PC-3 (cell line): ENCODE data around the gene GPR50. TPM values are rescaled to one million over a fixed set of nuclear protein-coding genes. Genes with fewer than 3 reads are reported as not detected.

Experiments used
- ATAC-seq: fragments of 200-7000 bp; cut with Tn5 transposase; 2 replicates; pipeline ENCODE4 v1.9.1; 2020; ENCODE audit warnings: mild to moderate bottlenecking, moderate library complexity
- BruUV-seq: library from RNA; stranded (reverse); fragments of 400-500 nt; replicated peaks from 2 replicates; lab custom pipeline; 2021; lab: Mats Ljungman, UMichigan
- CTCF ChIA-PET: fragments of 300-600 bp; sonication (Branson Sonifier 250); formaldehyde crosslinking; loops from one replicate; lab custom pipeline; 2022; ENCODE audit warnings: antibody characterized with exemption; lab: Charles Lee
- POLR2A ChIA-PET: fragments of 300-600 bp; sonication (Branson Sonifier 250); formaldehyde crosslinking; loops from one replicate; lab custom pipeline; 2022; ENCODE audit warnings: antibody characterized with exemption; ENCODE audit not compliant: unreplicated experiment; lab: Charles Lee
- DNase-seq: peaks from one replicate; pipeline ENCODE4 v3.0.0-alpha.2; 2015
- H2AFZ ChIP-seq: fragments of 300-600 bp; sonication (generic); 2 replicates; pipeline ENCODE4 v1.6.0; 2016; ENCODE audit warnings: antibody characterized with exemption, low read length
- H3F3A ChIP-seq: fragments of 300-600 bp; sonication (generic); one replicate; pipeline ENCODE4 v1.6.0; 2017; ENCODE audit warnings: antibody characterized with exemption, low read length, control low read depth, mild to moderate bottlenecking; ENCODE audit not compliant: unreplicated experiment
- H3K27ac ChIP-seq: fragments of 300-600 bp; sonication (generic); 2 replicates; pipeline ENCODE4 v1.5.1; 2016; ENCODE audit warnings: mild to moderate bottlenecking, low read length
- H3K27me3 ChIP-seq: fragments of 300-600 bp; sonication (generic); 2 replicates; pipeline ENCODE4 v1.6.1; 2016; ENCODE audit warnings: low read length, mixed read lengths
- H3K36me3 ChIP-seq: fragments of 300-600 bp; sonication (generic); 2 replicates; pipeline ENCODE4 v1.6.1; 2016; ENCODE audit warnings: low read depth, mixed run types, low read length, mixed read lengths
- H3K4me1 ChIP-seq: fragments of 300-600 bp; sonication (generic); 2 replicates; pipeline ENCODE4 v1.5.1; 2016; ENCODE audit warnings: low read length; ENCODE audit not compliant: insufficient read depth
- H3K4me2 ChIP-seq: fragments of 300-600 bp; sonication (generic); 2 replicates; pipeline ENCODE4 v1.6.0; 2016; ENCODE audit warnings: low read length
- H3K4me3 ChIP-seq: fragments of 300-600 bp; sonication (generic); 2 replicates; pipeline ENCODE4 v1.5.1; 2016; ENCODE audit warnings: mild to moderate bottlenecking, low read length, mixed read lengths
- H3K79me2 ChIP-seq: fragments of 300-600 bp; sonication (generic); 2 replicates; pipeline ENCODE4 v1.6.1; 2017; ENCODE audit warnings: low read length, mixed read lengths
- H3K9ac ChIP-seq: fragments of 300-600 bp; sonication (generic); 2 replicates; pipeline ENCODE4 v1.6.0; 2016; ENCODE audit warnings: mild to moderate bottlenecking, low read length
- H3K9me2 ChIP-seq: fragments of 300-600 bp; sonication (generic); replicated peaks from 2 replicates; pipeline ENCODE4 v1.6.1; 2016; ENCODE audit warnings: mixed run types, low read length, mixed read lengths
- H3K9me3 ChIP-seq: fragments of 300-600 bp; sonication (generic); 2 replicates; pipeline ENCODE4 v1.6.1; 2016; ENCODE audit warnings: low read length, mixed read lengths
- H4K20me1 ChIP-seq: fragments of 300-600 bp; sonication (generic); 2 replicates; pipeline ENCODE4 v1.6.1; 2016; ENCODE audit warnings: low read length, mixed read lengths
- CTCF ChIP-seq: fragments of 300-600 bp; sonication (generic); conservative IDR thresholded peaks from 2 replicates; pipeline ENCODE4 v1.5.1; 2017; ENCODE audit warnings: antibody characterized with exemption, low read depth, mild to moderate bottlenecking, low read length
- EZH2 ChIP-seq: fragments of 300-600 bp; sonication (generic); IDR thresholded peaks from one replicate; pipeline ENCODE4 v1.6.1; 2017; ENCODE audit warnings: antibody characterized with exemption, mild to moderate bottlenecking, low read length; ENCODE audit not compliant: unreplicated experiment
- EZH2phosphoT487 ChIP-seq: fragments of 300-600 bp; sonication (generic); IDR thresholded peaks from 2 replicates; pipeline ENCODE4 v1.6.1; 2018; ENCODE audit warnings: mild to moderate bottlenecking, antibody characterized with exemption, low read length, borderline replicate concordance
- intact Hi-C: fragments of 100-400 bp; cut with micrococcal nuclease; formaldehyde crosslinking; loops from 2 replicates; pipeline ENCODE4 v1.9.0; 2023
- total RNA-seq: library from RNA; depleted of rRNA; stranded (reverse); fragments of >200 nt; gene quantifications from 2 replicates; pipeline ENCODE4 v1.2.3, GENCODE V29; 2014

The GPR50 gene
- total RNA-seq, 1 experiment from 2014 or later = not detected

DNA sequence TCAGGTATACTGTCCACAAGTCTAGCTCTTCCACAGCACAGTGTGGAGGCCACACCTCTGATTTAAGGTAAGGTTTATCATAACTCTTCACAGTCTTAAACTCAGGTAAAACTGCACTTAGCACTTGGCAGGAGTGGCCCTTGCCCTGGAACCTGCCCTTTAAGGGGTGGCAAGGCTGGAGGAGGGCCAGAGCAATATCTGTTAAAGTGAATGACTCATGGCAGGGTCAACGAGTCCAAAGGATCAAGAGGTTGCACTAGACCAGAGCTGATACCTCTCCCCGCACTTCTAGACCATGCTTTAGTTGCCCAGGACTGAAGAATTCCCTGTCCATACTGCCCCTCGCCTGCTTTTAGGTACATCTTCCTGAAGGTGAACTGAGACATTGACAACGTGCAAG, 14.7 kb upstream of the GPR50 start:
- no peak for ATAC-seq
- no peaks in the 10 kb centered on the region for H3K27me3 ChIP-seq
- no peak overlapping the region for H3K4me2 ChIP-seq
- no peaks in the 10 kb centered on the region for H3K79me2 ChIP-seq
- H3K9me3 ChIP-seq = no peaks in the 10 kb centered on the region
- ChIA-PET CTCF (no interaction called here), POLR2A (no interaction called here)
- H2AFZ ChIP-seq = no peak overlapping the region
- no peaks in the 10 kb centered on the region for H3K4me1 ChIP-seq
- no peak overlapping the region for H3K27ac ChIP-seq
- H4K20me1 ChIP-seq = no peaks in the 10 kb centered on the region
- no peaks in the 10 kb centered on the region for H3K9me2 ChIP-seq
- no peak overlapping the region for H3K9ac ChIP-seq
- no peaks in the 10 kb centered on the region for H3K36me3 ChIP-seq
- H3F3A ChIP-seq = no peaks in the 10 kb centered on the region
- TF ChIP-seq EZH2phosphoT487 (no peak), CTCF (no peak), EZH2 (no peak)
- no TSS peak for BruUV-seq
- DNase-seq = no peak
- H3K4me3 ChIP-seq = no peak overlapping the region
- intact Hi-C loops = no loop called here

GRCh38 chrX:151167791-151168345, 8.5 kb upstream of the GPR50 start:
- Histone ChIP-seq H3K9me3 (no peaks in the 10 kb centered on the region), H3K27ac (no peak overlapping the region), H4K20me1 (no peaks in the 10 kb centered on the region), H3K9ac (no peak overlapping the region), H3K4me1 (no peaks in the 10 kb centered on the region), H3F3A (no peaks in the 10 kb centered on the region), H2AFZ (no peak overlapping the region), H3K4me2 (no peak overlapping the region), H3K4me3 (no peak overlapping the region), H3K79me2 (no peaks in the 10 kb centered on the region), H3K9me2 (no peaks in the 10 kb centered on the region), H3K27me3 (no peaks in the 10 kb centered on the region), H3K36me3 (no peaks in the 10 kb centered on the region)
- BruUV-seq = no TSS peak
- intact Hi-C loops = no loop called here
- ATAC-seq (no peak), DNase-seq (no peak)
- CTCF ChIA-PET = no interaction called here
- TF ChIP-seq EZH2phosphoT487 = no peak
- TF ChIP-seq EZH2 = no peak
- no peak for TF ChIP-seq CTCF
- POLR2A ChIA-PET = no interaction called here

DNA sequence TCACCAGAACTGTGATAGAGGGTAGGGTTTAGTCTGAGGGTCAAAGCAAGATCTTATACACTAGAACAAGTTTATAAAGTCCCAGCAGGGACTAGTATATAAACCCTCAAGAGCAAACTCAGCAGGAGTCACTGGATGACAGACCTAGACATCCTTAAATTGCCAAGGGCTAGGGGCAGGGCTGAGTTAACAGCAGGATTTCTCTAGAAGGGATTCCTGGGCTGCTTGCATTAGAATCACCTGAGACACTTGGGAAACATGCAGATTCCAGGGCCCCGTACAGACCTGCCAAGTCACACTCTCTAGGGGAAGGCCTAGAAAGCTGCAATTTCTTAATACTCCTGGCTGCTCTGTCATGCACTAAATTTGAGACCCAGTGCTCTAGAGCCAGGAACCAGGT, 6.6 kb upstream of the GPR50 start:
- ChIA-PET POLR2A (no interaction called here), CTCF (no interaction called here)
- Histone ChIP-seq H3K4me1 (no peaks in the 10 kb centered on the region), H3K9me2 (no peaks in the 10 kb centered on the region), H3K79me2 (no peaks in the 10 kb centered on the region), H3F3A (no peaks in the 10 kb centered on the region), H4K20me1 (no peaks in the 10 kb centered on the region), H3K9ac (no peak overlapping the region), H3K4me2 (no peak overlapping the region), H3K9me3 (no peaks in the 10 kb centered on the region), H3K4me3 (no peak overlapping the region), H2AFZ (no peak overlapping the region), H3K27ac (no peak overlapping the region), H3K36me3 (no peaks in the 10 kb centered on the region), H3K27me3 (peaks cover 12% of the 10 kb centered on the region; the same call in 1 of the 2 replicates)
- DNase-seq (no peak), ATAC-seq (no peak)
- TF ChIP-seq CTCF = no peak
- no peak for TF ChIP-seq EZH2
- no peak for TF ChIP-seq EZH2phosphoT487
- intact Hi-C loops = no loop called here
- BruUV-seq = no TSS peak
